HK-2 (cell line): ENCODE measurements around the gene ZSWIM5.
"Not testable (repeated sequence)": the region's sequence is repeated elsewhere in the genome, so short reads cannot be mapped to it uniquely, and the experiment has no call there.

Experiments used
- DNase-seq: peaks from one replicate; pipeline ENCODE4 v3.0.0-alpha.2; 2018; ENCODE audit not compliant: unreplicated experiment

Gene ZSWIM5

GRCh38 chr1:45094371-45094770, 112.0 kb downstream of the ZSWIM5 start:
- DNase-seq, result not testable (repeated sequence)

- no peak for DNase-seq
Measured at GRCh38 chr1:45093334-45093733, 113.1 kb downstream of the ZSWIM5 start.

- DNase-seq, result no peak
Measured at GRCh38 chr1:45089711-45090110, 116.7 kb downstream of the ZSWIM5 start.

- no peak for DNase-seq
Measured at GRCh38 chr1:45084562-45084961, 121.8 kb downstream of the ZSWIM5 start.

- no peak for DNase-seq
Measured at GRCh38 chr1:45079533-45079932, 126.9 kb downstream of the ZSWIM5 start.

- DNase-seq, result not testable (repeated sequence)
Measured at GRCh38 chr1:45076959-45077358, 129.4 kb downstream of the ZSWIM5 start.

GRCh38 chr1:45071567-45071966, 134.8 kb downstream of the ZSWIM5 start:
- no peak for DNase-seq

- DNase-seq, result no peak
Measured at GRCh38 chr1:45067806-45068205, 138.6 kb downstream of the ZSWIM5 start.

- no peak for DNase-seq
Measured at GRCh38 chr1:45065083-45065482, 141.3 kb downstream of the ZSWIM5 start.

GRCh38 chr1:45062463-45062862, 143.9 kb downstream of the ZSWIM5 start:
- not testable (repeated sequence) for DNase-seq

- DNase-seq, result no peak
Measured at GRCh38 chr1:45059829-45060228, 146.6 kb downstream of the ZSWIM5 start.

- DNase-seq, result no peak
Measured at GRCh38 chr1:45057542-45057941, 148.9 kb downstream of the ZSWIM5 start.

GRCh38 chr1:45051005-45051772, 155.2 kb downstream of the ZSWIM5 start:
- DNase-seq, result no peak

GRCh38 chr1:45047032-45047431, 159.4 kb downstream of the ZSWIM5 start:
- DNase-seq, result no peak

GRCh38 chr1:45044916-45045315, 161.5 kb downstream of the ZSWIM5 start:
- no peak for DNase-seq

GRCh38 chr1:45043094-45043493, 163.3 kb downstream of the ZSWIM5 start:
- DNase-seq, result no peak

GRCh38 chr1:45040297-45040696, 166.1 kb downstream of the ZSWIM5 start:
- DNase-seq, result no peak

- no peak for DNase-seq
Measured at GRCh38 chr1:45038661-45039364, 167.6 kb downstream of the ZSWIM5 start.

GRCh38 chr1:45038240-45038639, 168.2 kb downstream of the ZSWIM5 start:
- no peak for DNase-seq

GRCh38 chr1:45037456-45037855, 168.9 kb downstream of the ZSWIM5 start:
- no peak for DNase-seq

GRCh38 chr1:45035631-45036301, 170.6 kb downstream of the ZSWIM5 start:
- DNase-seq, result no peak

- no peak for DNase-seq
Measured at GRCh38 chr1:45033356-45033755, 173.0 kb downstream of the ZSWIM5 start.

- no peak for DNase-seq
Measured at GRCh38 chr1:45032837-45033236, 173.6 kb downstream of the ZSWIM5 start.
